Type B pancreatic cell (in vitro differentiated cells): ENCODE measurements around the gene HLA-DRA. TPM values are rescaled to one million over a fixed set of nuclear protein-coding genes. Genes with fewer than 3 reads are reported as not detected.
"Not testable (repeated sequence)": the region's sequence is repeated elsewhere in the genome, so short reads cannot be mapped to it uniquely, and the experiment has no call there.

Source experiments
- DNase-seq: peaks from one replicate; pipeline ENCODE4 v3.0.0; 2021; ENCODE audit warnings: mixed read lengths; ENCODE audit not compliant: unreplicated experiment; ENCODE audit errors: extremely low spot score
- H3K27ac Mint-ChIP-seq: 2 replicates; pipeline ENCODE4 v1.8.0; 2021; ENCODE audit warnings: mild to moderate bottlenecking, mixed read lengths
- H3K27me3 Mint-ChIP-seq: 2 replicates; pipeline ENCODE4 v1.8.0; 2021; ENCODE audit warnings: mixed read lengths
- H3K36me3 Mint-ChIP-seq: 2 replicates; pipeline ENCODE4 v1.8.0; 2021; ENCODE audit warnings: mixed read lengths
- H3K4me1 Mint-ChIP-seq: one replicate; pipeline ENCODE4 v1.8.0; 2021; ENCODE audit warnings: mixed read lengths; ENCODE audit not compliant: unreplicated experiment
- H3K4me3 Mint-ChIP-seq: 2 replicates; pipeline ENCODE4 v1.8.0; 2021; ENCODE audit warnings: mild to moderate bottlenecking, mixed read lengths
- H3K9me3 Mint-ChIP-seq: 2 replicates; pipeline ENCODE4 v1.8.0; 2021; ENCODE audit warnings: mixed read lengths
- CTCF ChIP-seq: fragments of 200-600 bp; sonication (generic); conservative IDR thresholded peaks from 2 replicates; pipeline ENCODE4 v1.5.0; 2021; ENCODE audit warnings: antibody characterized with exemption, mild to moderate bottlenecking
- total RNA-seq: library from RNA; stranded (reverse); gene quantifications from 2 replicates; pipeline ENCODE4 v1.2.1, GENCODE V29; 2021; ENCODE audit warnings: low replicate concordance

HLA-DRA gene
- total RNA-seq, 1 donor from 2014 or later: 1.4 TPM

- TF ChIP-seq CTCF: no peak
- no peaks in the 10 kb centered on the region for H3K9me3 Mint-ChIP-seq
- peaks cover 7% of the 10 kb centered on the region for H3K27me3 Mint-ChIP-seq
- no peak for DNase-seq
- H3K4me1 Mint-ChIP-seq: no peaks in the 10 kb centered on the region
- H3K4me3 Mint-ChIP-seq: no peak overlapping the region
- H3K27ac Mint-ChIP-seq: no peak overlapping the region
- no peaks in the 10 kb centered on the region for H3K36me3 Mint-ChIP-seq
Measured at GRCh38 chr6:32431142-32431541, 8.5 kb upstream of the HLA-DRA start.

- TF ChIP-seq CTCF: peak; percentile 80
- no peak for DNase-seq
- no peaks in the 10 kb centered on the region for H3K9me3 Mint-ChIP-seq
- H3K36me3 Mint-ChIP-seq: no peaks in the 10 kb centered on the region
- H3K27ac Mint-ChIP-seq: no peak overlapping the region
- H3K4me1 Mint-ChIP-seq: no peaks in the 10 kb centered on the region
- H3K27me3 Mint-ChIP-seq: peaks cover 7% of the 10 kb centered on the region
- H3K4me3 Mint-ChIP-seq: no peak overlapping the region
Measured at GRCh38 chr6:32432050-32432450, 7.6 kb upstream of the HLA-DRA start.

GRCh38 chr6:32433950-32434349 is 5.7 kb upstream of the HLA-DRA start:
- not testable (repeated sequence) for H3K27ac Mint-ChIP-seq, H3K4me3 Mint-ChIP-seq, H3K36me3 Mint-ChIP-seq, DNase-seq, H3K4me1 Mint-ChIP-seq, H3K9me3 Mint-ChIP-seq
- peaks cover 10% of the 10 kb centered on the region for H3K27me3 Mint-ChIP-seq

GRCh38 chr6:32436186-32436585 is 3.5 kb upstream of the HLA-DRA start:
- Mint-ChIP-seq H3K4me3 (no peak overlapping the region), H3K27ac (no peak overlapping the region), H3K4me1 (no peaks in the 10 kb centered on the region), H3K36me3 (no peaks in the 10 kb centered on the region), H3K9me3 (no peaks in the 10 kb centered on the region), H3K27me3 (peaks cover 14% of the 10 kb centered on the region)
- DNase-seq: no peak
- TF ChIP-seq CTCF: no peak

- no peak for TF ChIP-seq CTCF
- Mint-ChIP-seq H3K9me3 (peaks cover 3% of the 10 kb centered on the region), H3K27me3 (peaks cover 17% of the 10 kb centered on the region), H3K4me3 (no peak overlapping the region), H3K4me1 (no peaks in the 10 kb centered on the region), H3K36me3 (no peaks in the 10 kb centered on the region), H3K27ac (no peak overlapping the region)
- DNase-seq: no peak
Measured at GRCh38 chr6:32436995-32437836, 2.5 kb upstream of the HLA-DRA start.

- Mint-ChIP-seq H3K9me3 (peaks cover 6% of the 10 kb centered on the region), H3K27me3 (peaks cover 18% of the 10 kb centered on the region), H3K4me1 (no peaks in the 10 kb centered on the region), H3K36me3 (no peaks in the 10 kb centered on the region), H3K4me3 (no peak overlapping the region), H3K27ac (no peak overlapping the region)
- DNase-seq: no peak
- no peak for TF ChIP-seq CTCF
Measured at GRCh38 chr6:32439139-32439538, 548 bp upstream of the HLA-DRA start.
